ENCODE data around the gene HASPIN. TPM values are rescaled to one million over a fixed set of nuclear protein-coding genes. Genes with fewer than 3 reads are reported as not detected.

Gene HASPIN
- total and polyA plus RNA-seq, 2 experiments from 2014 or later, result 6.1 to 35.1 TPM

- peak; percentile 12 for ATAC-seq
- Mint-ChIP-seq H3K27me3 (ENCODE audit: insufficient read depth, low read depth, poor library complexity) (peaks cover 10% of the 10 kb centered on the region), H3K27ac (0 out of 2 replicates have a peak overlapping the region, but pooled peaks have one; percentile 36), H3K36me3 (ENCODE audit: low read depth) (no peaks in the 10 kb centered on the region), H3K4me1 (peaks cover 28% of the 10 kb centered on the region), H3K9me3 (0 out of 3 replicates have a peak, but pooled peaks cover 3% of the 10 kb centered on the region), H3K4me3 (no peak overlapping the region)
- H3K79me2 ChIP-seq (replicated peaks; ENCODE audit: insufficient read depth), result no peaks in the 10 kb centered on the region
- no peak overlapping the region for H3K4me2 ChIP-seq
- H3K9me2 ChIP-seq (ENCODE audit: insufficient read depth), result no peaks in the 10 kb centered on the region
- H3K4me3 ChIP-seq, result no peak overlapping the region
- peaks cover 24% of the 10 kb centered on the region; the same call in 1 of the 2 replicates for H3K4me1 ChIP-seq (ENCODE audit: insufficient read depth)
- H3K36me3 ChIP-seq (ENCODE audit: insufficient read depth), result no peaks in the 10 kb centered on the region
- H4K20me1 ChIP-seq (replicated peaks; ENCODE audit: insufficient read depth), result no peaks in the 10 kb centered on the region
- H2AFZ ChIP-seq, result peak overlapping the region; percentile 23; the same call in 1 of the 2 replicates
- TF ChIP-seq STAT1 (IDR thresholded peaks at IDR 0.05; ENCODE audit: unreplicated experiment) (no peak), POLR2AphosphoS5 (IDR thresholded peaks at IDR 0.05; ENCODE audit: low read depth) (no peak), CREB1 (CRISPR knock-in tag; IDR thresholded peaks at IDR 0.05; ENCODE audit: low read depth) (no peak), EZH2phosphoT487 (IDR thresholded peaks at IDR 0.05; ENCODE audit: unreplicated experiment) (no peak), NANOG (IDR thresholded peaks at IDR 0.05; ENCODE audit: borderline replicate concordance) (no peak), ETS1 (IDR thresholded peaks at IDR 0.05) (no peak), ZNF114 (CRISPR knock-in tag; IDR thresholded peaks at IDR 0.05) (no peak), ZNF331 (CRISPR knock-in tag; IDR thresholded peaks at IDR 0.05; ENCODE audit: low read depth) (no peak), JUNB (IDR thresholded peaks at IDR 0.05; ENCODE audit: unreplicated experiment) (no peak), ZNF462 (CRISPR knock-in tag; IDR thresholded peaks at IDR 0.05) (no peak), CTCF (conservative IDR thresholded peaks at IDR 0.05; ENCODE audit: low read depth in 2 of 2) (no peak), EZH2 (IDR thresholded peaks at IDR 0.05; ENCODE audit: low read depth, unreplicated experiment) (no peak), REST (IDR thresholded peaks at IDR 0.05; ENCODE audit: unreplicated experiment) (no peak)
- H3K27ac ChIP-seq (ENCODE audit: low read depth), result no peak overlapping the region
- DNase-seq (ENCODE audit: low spot score), result no peak
- H3K27me3 ChIP-seq (ENCODE audit: insufficient read depth), result no peaks in the 10 kb centered on the region
- peaks cover 10% of the 10 kb centered on the region; the same call in 1 of the 2 replicates for H3F3A ChIP-seq (replicated peaks; ENCODE audit: low read depth)
Observed at GRCh38 chr17:3740611-3741073, 16.9 kb downstream of the HASPIN start.

All from GM23338 (cell line).